SU-DHL-6 (cell line): Measurements from ENCODE around the gene FAM124A.

Experiments
- CTCF ChIP-seq: fragments of 200-600 bp; sonication (generic); IDR thresholded peaks from one replicate; pipeline ENCODE4 v1.5.1; 2017; ENCODE audit warnings: antibody characterized with exemption, mild to moderate bottlenecking, low read length, moderate library complexity; ENCODE audit not compliant: insufficient read depth, poor library complexity, severe bottlenecking
- EZH2phosphoT487 ChIP-seq: fragments of 200-600 bp; sonication (generic), shearing (Covaris generic); conservative IDR thresholded peaks from 2 replicates; pipeline ENCODE4 v1.6.1; 2018; ENCODE audit warnings: mild to moderate bottlenecking, antibody characterized with exemption, low read length, moderate library complexity, mixed read lengths

- TF ChIP-seq CTCF, result no peak
- no peak for TF ChIP-seq EZH2phosphoT487
These were observed 15.2 kb downstream of the FAM124A start for GRCh38 chr13:51237386-51237785.
